GM18951 (cell line): ENCODE data around the gene CD209.
"Not testable (repeated sequence)": the region's sequence is repeated elsewhere in the genome, so short reads cannot be mapped to it uniquely, and the experiment has no call there.

Experiments used
- POLR2A ChIP-seq: IDR thresholded peaks from 4 replicates; pipeline ENCODE4 v1.6.1; 2011; ENCODE audit warnings: mild to moderate bottlenecking; ENCODE audit not compliant: insufficient read length, insufficient read depth; ENCODE audit errors: extremely low read depth
- in situ Hi-C: fragments of 300-500 bp; cut with MboI; formaldehyde crosslinking; loops from one replicate; pipeline ENCODE4 v1.12.0; 2022; ENCODE audit warnings: low sequenced_read_pairs, mixed read lengths, inconsistent platforms; ENCODE audit not compliant: unreplicated experiment

The CD209 gene

GRCh38 chr19:7757358-7757757, 10.0 kb upstream of the CD209 start:
- TF ChIP-seq POLR2A = no peak
- in situ Hi-C loops = no loop called here

GRCh38 chr19:7756258-7756657, 8.9 kb upstream of the CD209 start:
- no peak for TF ChIP-seq POLR2A
- in situ Hi-C loops = no loop called here

- TF ChIP-seq POLR2A = no peak
- in situ Hi-C loops = no loop called here
Observed at GRCh38 chr19:7751157-7751783, 3.9 kb upstream of the CD209 start.

GRCh38 chr19:7748756-7749155, 1.4 kb upstream of the CD209 start:
- TF ChIP-seq POLR2A = no peak
- in situ Hi-C loops = no loop called here

GRCh38 chr19:7748171-7748570, 837 bp upstream of the CD209 start:
- no peak for TF ChIP-seq POLR2A
- in situ Hi-C loops = no loop called here

GRCh38 chr19:7746306-7746705, 1.0 kb downstream of the CD209 start:
- in situ Hi-C loops = not testable (repeated sequence)

GRCh38 chr19:7744871-7745650, 2.3 kb downstream of the CD209 start:
- in situ Hi-C loops = no loop called here
- no peak for TF ChIP-seq POLR2A

GRCh38 chr19:7744199-7744786, 3.0 kb downstream of the CD209 start:
- in situ Hi-C loops = no loop called here

GRCh38 chr19:7743425-7743841, 3.9 kb downstream of the CD209 start:
- no peak for TF ChIP-seq POLR2A
- in situ Hi-C loops = no loop called here

More at GRCh38 chr19:7744199-7744786, 3.0 kb downstream of the CD209 start:
- TF ChIP-seq POLR2A = no peak

GRCh38 chr19:7742991-7743390, 4.3 kb downstream of the CD209 start:
- in situ Hi-C loops = no loop called here
- TF ChIP-seq POLR2A = no peak

- in situ Hi-C loops = no loop called here
- no peak for TF ChIP-seq POLR2A
Observed at GRCh38 chr19:7742575-7742974, 4.8 kb downstream of the CD209 start.

GRCh38 chr19:7740682-7741054, 6.7 kb downstream of the CD209 start:
- TF ChIP-seq POLR2A = no peak

GRCh38 chr19:7739801-7740681, 7.3 kb downstream of the CD209 start:
- in situ Hi-C loops = no loop called here
- no peak for TF ChIP-seq POLR2A

More at GRCh38 chr19:7740682-7741054, 6.7 kb downstream of the CD209 start:
- in situ Hi-C loops = no loop called here
